GM23338 (cell line): ENCODE data around the gene PDE6A. TPM values are rescaled to one million over a fixed set of nuclear protein-coding genes. Genes with fewer than 3 reads are reported as not detected.

Source experiments
- ATAC-seq: fragments of 200-7000 bp; cut with Tn5 transposase; 3 replicates; pipeline ENCODE4 v1.9.1; 2020
- DNase-seq: peaks from one replicate; pipeline ENCODE4 v3.0.0-alpha.2; 2015; ENCODE audit warnings: low spot score
- H2AFZ ChIP-seq: fragments of 200-600 bp; sonication (generic); 2 replicates; pipeline ENCODE4 v1.8.0; 2016; ENCODE audit warnings: antibody characterized with exemption, mild to moderate bottlenecking, moderate library complexity
- H3F3A ChIP-seq: fragments of 200-600 bp; sonication (generic); replicated peaks from 2 replicates; pipeline ENCODE4 v1.8.0; 2017; ENCODE audit warnings: antibody characterized with exemption, mixed run types, low read depth
- H3K27ac ChIP-seq: fragments of 200-600 bp; sonication (generic); 2 replicates; pipeline ENCODE4 v1.6.1; 2016; ENCODE audit warnings: low read depth
- H3K27me3 ChIP-seq: fragments of 200-600 bp; sonication (generic); 2 replicates; pipeline ENCODE4 v1.8.0; 2016; ENCODE audit warnings: mild to moderate bottlenecking, mixed run types, moderate library complexity; ENCODE audit not compliant: insufficient read depth
- H3K36me3 ChIP-seq: fragments of 200-600 bp; sonication (generic); 2 replicates; pipeline ENCODE4 v1.8.0; 2016; ENCODE audit warnings: mild to moderate bottlenecking; ENCODE audit not compliant: insufficient read depth
- H3K4me1 ChIP-seq: fragments of 200-600 bp; sonication (generic); 2 replicates; pipeline ENCODE4 v1.8.0; 2016; ENCODE audit warnings: mild to moderate bottlenecking, moderate library complexity; ENCODE audit not compliant: insufficient read depth
- H3K4me2 ChIP-seq: fragments of 200-600 bp; sonication (generic); 2 replicates; pipeline ENCODE4 v1.7.1; 2017; ENCODE audit warnings: mixed run types
- H3K4me3 ChIP-seq: fragments of 200-600 bp; sonication (generic); 2 replicates; pipeline ENCODE4 v1.6.1; 2016; ENCODE audit warnings: mixed run types
- H3K79me2 ChIP-seq: fragments of 200-600 bp; sonication (generic); replicated peaks from 2 replicates; pipeline ENCODE4 v1.8.0; 2017; ENCODE audit warnings: mild to moderate bottlenecking; ENCODE audit not compliant: insufficient read depth
- H3K9me2 ChIP-seq: fragments of 200-600 bp; sonication (generic); 2 replicates; pipeline ENCODE4 v1.8.0; 2017; ENCODE audit not compliant: insufficient read depth
- H4K20me1 ChIP-seq: fragments of 200-600 bp; sonication (generic); replicated peaks from 2 replicates; pipeline ENCODE4 v1.8.0; 2017; ENCODE audit warnings: mild to moderate bottlenecking; ENCODE audit not compliant: insufficient read depth
- H3K27ac Mint-ChIP-seq: 2 replicates; pipeline ENCODE4 v1.8.0; 2020; ENCODE audit warnings: inconsistent platforms, mild to moderate bottlenecking, moderate library complexity, mixed read lengths
- H3K27me3 Mint-ChIP-seq: 3 replicates; pipeline ENCODE4 v1.8.0; 2022; ENCODE audit warnings: low read depth, mild to moderate bottlenecking, moderate library complexity, mixed read lengths, inconsistent platforms; ENCODE audit not compliant: insufficient read depth, poor library complexity
- H3K36me3 Mint-ChIP-seq: 3 replicates; pipeline ENCODE4 v1.8.0; 2021; ENCODE audit warnings: low read depth, mild to moderate bottlenecking, inconsistent platforms, moderate library complexity, mixed read lengths
- H3K4me1 Mint-ChIP-seq: 3 replicates; pipeline ENCODE4 v1.8.0; 2020; ENCODE audit warnings: mild to moderate bottlenecking, inconsistent platforms, mixed read lengths
- H3K4me3 Mint-ChIP-seq: 3 replicates; pipeline ENCODE4 v1.8.0; 2021; ENCODE audit warnings: moderate library complexity, mild to moderate bottlenecking, inconsistent platforms, mixed read lengths
- H3K9me3 Mint-ChIP-seq: 3 replicates; pipeline ENCODE4 v1.8.0; 2020; ENCODE audit warnings: moderate library complexity, mild to moderate bottlenecking, inconsistent platforms, mixed read lengths
- CREB1 ChIP-seq: fragments of 250-450 bp; sonication (Bioruptor Pico); IDR thresholded peaks from 2 replicates; pipeline ENCODE4 v1.5.0; 2020; ENCODE audit warnings: low read depth, mild to moderate bottlenecking, moderate library complexity
- CTCF ChIP-seq, 2 experiments: fragments of 200-600 bp in 1 of 2; sonication (generic) in 1 of 2; conservative IDR thresholded peaks; 2 replicates each; pipeline versions ENCODE4 v1.5.1 to v1.6.1; 2016 to 2017; ENCODE audit warnings: antibody characterized with exemption in 2 of 2, low read depth in 2 of 2, mild to moderate bottlenecking in 2 of 2, moderate library complexity in 1 of 2
- ETS1 ChIP-seq: IDR thresholded peaks from 2 replicates; pipeline ENCODE4 v1.6.1; 2016; ENCODE audit warnings: antibody characterized with exemption
- EZH2 ChIP-seq: fragments of 200-600 bp; sonication (generic); IDR thresholded peaks from one replicate; pipeline ENCODE4 v1.8.0; 2017; ENCODE audit warnings: antibody characterized with exemption, mild to moderate bottlenecking, low read depth; ENCODE audit not compliant: unreplicated experiment
- EZH2phosphoT487 ChIP-seq: fragments of 200-600 bp; sonication (generic); IDR thresholded peaks from one replicate; pipeline ENCODE4 v1.8.1; 2018; ENCODE audit warnings: antibody characterized with exemption; ENCODE audit not compliant: unreplicated experiment
- JUNB ChIP-seq: IDR thresholded peaks from one replicate; pipeline ENCODE4 v1.6.1; 2016; ENCODE audit warnings: antibody characterized with exemption; ENCODE audit not compliant: unreplicated experiment
- NANOG ChIP-seq: IDR thresholded peaks from 2 replicates; pipeline ENCODE4 v1.6.1; 2016; ENCODE audit warnings: antibody characterized with exemption, borderline replicate concordance
- POLR2AphosphoS5 ChIP-seq: IDR thresholded peaks from 2 replicates; pipeline ENCODE4 v1.6.1; 2016; ENCODE audit warnings: antibody characterized with exemption, low read depth
- REST ChIP-seq: IDR thresholded peaks from one replicate; pipeline ENCODE4 v1.6.1; 2018; ENCODE audit warnings: antibody characterized with exemption; ENCODE audit not compliant: unreplicated experiment
- STAT1 ChIP-seq: IDR thresholded peaks from one replicate; pipeline ENCODE4 v1.6.1; 2016; ENCODE audit warnings: antibody characterized with exemption; ENCODE audit not compliant: unreplicated experiment
- ZNF114 ChIP-seq: fragments of 250-450 bp; sonication (Bioruptor Pico); IDR thresholded peaks from 2 replicates; pipeline ENCODE4 v1.5.0; 2020; ENCODE audit warnings: mild to moderate bottlenecking, moderate library complexity
- ZNF331 ChIP-seq: fragments of 250-450 bp; sonication (Bioruptor Pico); IDR thresholded peaks from 2 replicates; pipeline ENCODE4 v1.5.0; 2020; ENCODE audit warnings: low read depth, mild to moderate bottlenecking, moderate library complexity
- ZNF462 ChIP-seq: fragments of 250-450 bp; sonication (Bioruptor Pico); IDR thresholded peaks from 2 replicates; pipeline ENCODE4 v1.5.0; 2020; ENCODE audit warnings: mild to moderate bottlenecking, moderate library complexity
- long read RNA-seq: library from polyadenylated mRNA; unstranded; transcript quantifications from one replicate; pipeline ENCODE4 v2.0.0, GENCODE V29; 2020; ENCODE audit not compliant: unreplicated experiment
- polyA plus RNA-seq: library from polyadenylated mRNA; unstranded; fragments of >200 nt; fragmentation: Nextera tagmentation; extraction: Ambion mirVana; gene quantifications from 2 replicates; pipeline ENCODE4 v1.2.1, GENCODE V29; 2016
- total RNA-seq: library from RNA; depleted of rRNA; stranded (reverse); fragments of >200 nt; shearing (Covaris generic); gene quantifications from 2 replicates; pipeline ENCODE4 v1.2.3, GENCODE V29; 2014; rRNA removed

The PDE6A gene
- total RNA-seq (not detected in 2 replicates), polyA plus RNA-seq (0.08 TPM in 1 of 2 replicates, not detected in the other)
- long read RNA-seq, result 0 reads

- H3K4me3 ChIP-seq, result no peak within 1 kb of the TSS
- no peaks in the 10 kb centered on the region for H3K9me2 ChIP-seq
- ATAC-seq, result no peak
- Mint-ChIP-seq H3K27me3 (peaks cover 3% of the 10 kb centered on the region), H3K4me1 (no peaks in the 10 kb centered on the region), H3K9me3 (no peaks in the 10 kb centered on the region), H3K27ac (no peak within 1 kb of the TSS), H3K4me3 (no peak within 1 kb of the TSS), H3K36me3 (no peaks in the 10 kb centered on the region)
- no peak for TF ChIP-seq REST
- TF ChIP-seq STAT1, result no peak
- no peak for TF ChIP-seq ZNF114 (CRISPR knock-in tag)
- no peak for TF ChIP-seq CTCF (conservative IDR thresholded peaks at IDR 0.05; ENCODE audit: low read depth in 2 of 2)
- no peak for TF ChIP-seq CREB1 (CRISPR knock-in tag)
- no peak for TF ChIP-seq EZH2phosphoT487
- no peak for TF ChIP-seq JUNB
- no peak for TF ChIP-seq POLR2AphosphoS5
- TF ChIP-seq EZH2, result no peak
- no peak for TF ChIP-seq ETS1
- TF ChIP-seq ZNF462 (CRISPR knock-in tag), result no peak
- TF ChIP-seq ZNF331 (CRISPR knock-in tag), result no peak
- TF ChIP-seq NANOG, result no peak
- H3F3A ChIP-seq, result no peaks in the 10 kb centered on the region
- H3K36me3 ChIP-seq, result no peaks in the 10 kb centered on the region
- DNase-seq, result no peak
- peak within 1 kb of the TSS; percentile 56; the same call in 1 of the 2 replicates for H2AFZ ChIP-seq
- H3K4me2 ChIP-seq, result no peak within 1 kb of the TSS
- H3K27ac ChIP-seq, result no peak within 1 kb of the TSS
- H3K79me2 ChIP-seq, result no peaks in the 10 kb centered on the region
- no peaks in the 10 kb centered on the region for H3K27me3 ChIP-seq
- H4K20me1 ChIP-seq, result no peaks in the 10 kb centered on the region
- no peaks in the 10 kb centered on the region for H3K4me1 ChIP-seq
Observed at GRCh38 chr5:149944666-149945065, at the start of gene PDE6A. TSS of gene PDE6A (minus strand) at chr5:149944793. CDS start at chr5:149944673, 120 bp downstream.
